Stimulated activated CD8-positive, alpha-beta memory T cell treated with anti-CD3 and anti-CD28 coated beads, Interleukin-7, amount 100 ng/mL, for 4 hours (primary cell): ENCODE data around the gene CDX1.

Experiments used
- DNase-seq, 2 donors: peaks; one replicate each; pipeline ENCODE4 v3.0.0-alpha.2; 2020; ENCODE audit warnings: low read depth in 2 of 2

CDX1 gene

DNA sequence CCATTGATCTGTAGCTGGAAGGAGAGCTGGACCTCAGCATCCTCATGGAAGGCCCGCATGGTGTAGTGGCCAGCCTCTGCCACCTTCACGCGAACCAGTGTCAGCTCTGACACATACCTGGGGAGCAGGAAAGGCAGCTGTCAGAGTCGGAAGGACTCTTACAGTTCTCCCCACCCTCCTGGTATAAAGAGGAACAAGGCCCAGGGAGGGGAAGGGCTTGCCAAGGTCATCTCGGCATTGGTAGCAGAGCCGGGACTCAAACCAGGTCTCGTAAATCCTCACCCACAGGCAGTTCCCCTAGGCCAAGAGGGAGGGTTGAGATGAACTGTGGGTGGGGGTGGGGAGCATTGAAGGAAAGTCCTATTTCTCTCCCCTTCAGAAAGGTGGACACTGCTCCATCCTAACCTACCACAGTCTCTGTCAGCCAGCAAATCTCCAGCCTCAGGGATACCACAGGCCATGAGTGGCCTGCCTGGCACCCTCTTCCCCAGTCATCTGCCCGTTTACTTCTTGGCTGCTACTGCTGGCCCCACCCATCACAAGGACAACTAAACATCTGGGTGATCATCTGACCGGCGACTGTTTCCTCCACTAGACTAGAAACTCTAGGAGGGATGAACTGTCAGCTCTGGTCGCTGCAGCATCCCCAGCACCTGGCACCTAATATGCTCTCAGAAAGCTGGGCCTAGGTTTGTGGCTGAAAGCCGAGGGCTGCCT lies 34.4 kb upstream of the CDX1 start:
- DNase-seq, result no peak

DNA sequence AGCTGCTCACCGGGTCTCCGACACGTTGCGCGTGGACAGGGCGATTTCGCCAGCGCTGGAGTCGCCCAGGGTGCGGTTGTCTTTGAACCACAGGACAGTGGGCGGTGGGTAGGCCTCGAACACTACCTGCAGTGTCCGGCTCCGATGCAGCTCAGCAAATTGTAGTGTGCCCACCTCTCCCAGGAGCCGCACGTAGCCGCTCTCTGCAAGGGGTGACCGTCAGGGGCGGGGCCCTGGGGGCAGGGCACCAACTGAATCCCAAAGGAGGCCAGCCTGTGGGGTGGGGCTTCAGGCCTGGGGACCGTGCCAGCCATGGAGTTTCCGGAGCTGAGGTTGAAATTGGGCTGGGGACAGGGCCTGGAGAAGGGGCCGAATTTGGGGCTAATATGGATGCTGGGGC lies 33.8 kb upstream of the CDX1 start:
- DNase-seq, result no peak

DNA sequence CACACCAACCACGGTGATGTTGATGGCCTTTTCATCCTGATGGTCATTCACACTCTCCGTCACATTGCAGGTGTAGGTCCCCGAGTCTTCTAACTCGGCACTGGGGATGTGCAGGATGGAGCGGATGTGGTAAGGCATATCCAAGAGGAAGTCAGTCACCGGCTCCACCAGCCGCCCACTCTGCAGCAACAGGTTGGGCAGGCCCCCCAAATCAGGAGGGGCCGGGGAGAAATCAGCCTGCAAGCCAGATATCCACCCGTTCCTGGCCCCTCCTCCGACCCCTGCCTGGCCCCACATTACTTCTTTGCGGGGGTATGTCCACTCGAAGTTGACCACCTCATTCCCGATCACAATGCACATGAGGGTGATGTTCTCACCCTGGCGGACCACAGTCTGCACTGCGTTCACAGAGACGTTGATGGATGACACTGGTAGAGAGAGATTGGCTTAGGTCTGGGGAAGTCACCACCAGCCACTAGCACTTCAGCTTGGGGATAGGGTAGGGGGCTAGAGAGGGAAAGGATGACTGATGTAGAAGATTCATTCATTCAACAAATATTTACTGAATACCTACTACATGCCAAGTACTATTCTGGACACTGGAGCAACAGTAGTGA lies 32.9 kb upstream of the CDX1 start:
- DNase-seq, result no peak

DNA sequence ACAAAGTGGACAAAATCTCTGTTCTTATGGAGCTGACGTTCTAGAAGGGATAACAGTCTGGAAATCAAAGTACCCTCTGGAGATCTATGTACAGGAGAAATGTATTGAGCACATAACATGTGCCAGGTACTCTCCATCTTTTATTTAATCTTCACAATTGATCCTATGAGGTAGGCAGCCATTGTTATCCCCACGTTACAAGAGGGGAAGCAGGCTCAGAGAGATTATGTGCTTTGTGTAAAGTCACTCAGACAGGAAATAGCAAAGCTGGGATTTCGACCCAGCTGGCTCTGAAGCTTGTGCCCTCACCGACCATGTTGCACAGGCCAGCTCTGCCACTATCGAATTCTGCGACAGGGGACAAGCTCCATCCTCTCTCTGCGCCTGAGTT lies 32.4 kb upstream of the CDX1 start:
- DNase-seq, result no peak

DNA sequence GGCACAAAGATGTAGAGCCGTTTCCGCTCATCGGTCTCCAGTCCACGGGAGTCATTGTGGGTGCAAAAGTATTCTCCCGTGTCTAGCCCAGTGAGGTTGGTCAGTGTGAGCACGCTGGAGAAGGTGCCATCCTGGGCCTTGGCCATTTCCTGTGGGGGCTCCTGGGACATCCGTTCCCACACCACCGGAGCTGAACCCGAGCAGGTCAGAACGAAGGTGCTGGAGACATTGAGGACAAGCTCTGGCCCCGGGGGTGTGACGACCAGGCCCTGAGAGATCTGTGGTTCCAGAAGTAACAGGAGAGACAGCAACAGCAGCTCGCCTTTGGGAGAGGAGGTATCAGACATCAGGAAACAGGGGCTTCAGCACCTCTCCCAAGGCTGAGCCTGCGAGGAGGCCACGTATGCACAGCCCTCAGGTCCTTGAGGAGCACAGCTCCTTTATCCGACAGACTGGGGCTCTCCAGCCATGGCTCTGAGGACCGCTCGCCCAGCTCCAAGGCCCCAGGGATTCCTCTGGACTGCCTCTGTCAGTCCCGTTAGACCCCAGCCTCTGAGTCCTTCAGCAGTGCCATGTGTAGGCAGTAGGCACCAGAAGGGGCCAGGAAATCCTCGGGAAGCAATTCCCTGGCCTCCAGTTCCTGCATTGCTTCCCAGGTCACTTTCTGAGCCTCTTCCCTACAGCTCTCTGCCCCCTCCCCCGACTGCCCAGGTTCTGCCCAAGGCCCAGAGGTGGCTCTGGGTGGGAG lies 30.8 kb upstream of the CDX1 start:
- no peak for DNase-seq

DNA sequence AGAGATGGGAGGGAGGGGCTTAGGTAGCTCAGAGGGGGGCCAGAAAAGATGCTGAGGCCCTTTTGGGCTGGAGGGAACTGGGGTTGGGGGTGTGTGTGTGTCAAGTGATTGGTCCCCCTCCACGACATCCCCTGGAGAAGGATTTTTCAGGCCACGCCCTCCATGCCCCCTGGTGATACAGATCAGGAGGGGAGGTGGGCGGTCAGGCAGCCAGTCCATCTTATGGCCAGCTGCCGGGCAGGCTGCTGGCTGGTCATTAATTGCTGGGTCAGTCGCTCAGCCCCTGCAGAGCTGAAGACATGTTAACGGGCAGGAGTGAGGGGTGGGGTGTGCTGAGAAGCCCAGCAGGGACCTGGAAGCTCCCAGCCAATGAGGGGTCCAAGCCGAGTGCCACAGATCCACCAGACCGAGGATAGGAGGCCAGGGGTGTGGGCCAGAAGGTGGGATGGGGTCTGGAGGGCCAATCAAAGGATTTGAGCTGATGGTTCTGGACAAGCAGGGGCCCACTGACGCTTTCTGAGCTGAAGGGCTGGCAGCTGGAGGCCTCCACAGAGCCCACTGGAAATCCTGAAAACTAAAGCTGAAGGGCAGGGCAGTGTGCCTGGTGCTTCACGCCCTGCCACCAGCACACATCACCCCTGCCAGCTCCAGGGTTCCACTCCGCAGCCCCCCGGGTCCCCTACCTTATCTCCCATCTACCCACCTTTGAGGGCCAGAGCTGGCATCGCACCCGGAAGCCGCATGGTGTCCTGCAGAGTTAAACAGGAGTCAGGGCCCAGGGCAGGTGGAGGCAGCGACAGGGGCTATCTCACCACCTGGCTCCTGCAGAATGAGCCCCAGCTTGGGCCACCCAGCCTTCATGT lies 30.0 kb upstream of the CDX1 start:
- no peak for DNase-seq

DNA sequence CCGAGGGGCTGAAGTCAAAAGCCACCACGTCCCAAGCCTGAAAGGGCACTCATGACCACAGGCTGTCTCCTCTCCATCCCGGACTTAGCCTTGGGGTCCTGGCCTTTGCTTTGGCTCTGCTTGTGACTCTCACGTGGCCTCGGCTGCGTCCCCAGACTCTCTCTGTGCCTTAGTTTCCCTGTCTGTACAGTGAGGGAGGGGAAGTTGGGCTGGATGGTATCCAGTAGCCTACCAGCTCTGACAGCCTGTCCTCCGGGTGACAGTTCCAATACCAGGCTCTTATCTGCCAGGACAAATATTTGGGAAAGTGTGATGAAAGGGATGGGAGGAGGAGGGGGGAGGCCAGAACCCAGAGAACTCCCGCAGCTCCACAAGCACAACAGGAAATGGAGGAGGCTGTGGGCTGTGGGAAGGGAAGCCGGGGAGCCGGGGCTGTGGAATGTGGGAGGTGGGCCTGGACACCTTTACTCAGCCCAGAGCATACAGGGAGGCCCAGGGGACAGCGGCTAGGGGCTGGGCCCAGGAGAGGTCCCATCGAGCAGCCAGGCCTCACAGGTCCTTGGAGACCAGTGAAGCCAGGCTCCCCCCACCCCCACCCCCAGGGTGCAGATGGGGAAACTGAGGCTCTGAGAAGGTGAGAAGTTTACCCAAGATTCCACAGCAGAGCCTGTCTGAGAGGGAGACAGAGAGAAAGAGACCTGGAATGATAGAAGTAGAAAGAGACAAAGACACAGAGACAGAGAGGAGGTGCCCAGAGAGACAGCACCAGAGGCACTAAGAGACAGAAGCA lies 29.2 kb upstream of the CDX1 start:
- no peak for DNase-seq

DNA sequence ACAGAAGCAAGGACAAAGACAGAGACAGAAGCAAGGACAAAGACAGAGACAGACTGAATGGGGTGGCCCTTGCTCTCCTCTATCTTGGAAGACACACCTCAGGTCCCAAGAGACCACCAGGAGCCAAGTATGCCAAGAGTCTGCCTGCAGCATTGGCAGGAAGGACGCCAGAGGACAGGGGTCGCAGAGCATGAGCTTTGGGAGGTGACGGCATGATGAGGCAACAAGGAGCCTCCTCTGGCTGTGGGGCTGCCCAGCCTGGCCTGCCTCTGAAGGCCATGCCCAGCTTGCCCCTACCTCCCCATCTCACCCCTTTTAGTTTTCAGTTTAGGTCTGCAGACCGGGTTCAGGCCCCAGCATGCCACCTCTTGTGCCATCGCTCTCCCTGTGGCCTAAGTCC lies 28.6 kb upstream of the CDX1 start:
- no peak for DNase-seq

DNA sequence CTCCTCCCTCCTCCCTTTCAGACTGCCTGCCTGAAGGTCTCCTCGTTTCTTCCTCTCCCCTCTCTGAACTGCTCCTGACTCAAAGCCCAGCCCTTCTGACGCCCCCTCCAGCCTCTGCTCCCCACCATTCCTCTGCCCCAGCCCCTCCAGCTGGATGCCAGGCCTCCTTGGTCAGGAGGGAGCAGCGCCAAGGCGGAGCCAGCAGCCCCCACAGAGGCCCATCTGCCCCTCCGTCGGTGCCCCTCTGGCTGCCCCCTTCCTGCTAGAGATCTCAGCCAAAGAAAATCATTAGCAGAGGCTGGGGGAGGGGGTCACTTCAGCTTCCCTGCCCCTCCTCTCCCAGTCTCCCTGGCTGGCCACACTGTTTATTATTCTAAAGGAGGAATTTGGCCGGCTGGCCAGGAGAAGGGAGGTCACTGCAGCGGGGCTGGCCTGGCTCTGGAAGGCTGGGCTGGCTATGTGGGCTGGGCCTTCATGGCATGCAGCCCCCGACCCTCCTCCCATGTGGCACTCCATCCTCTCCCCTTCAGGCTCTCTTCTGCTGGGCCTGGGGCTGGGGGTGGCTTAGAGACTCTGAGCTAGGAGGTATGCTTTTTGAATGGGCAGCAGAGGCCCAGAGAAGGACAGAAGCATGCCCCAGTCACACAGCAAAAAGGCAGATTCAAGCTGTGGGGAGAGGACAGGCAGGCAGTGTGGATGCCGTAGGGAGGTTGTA lies 27.9 kb upstream of the CDX1 start:
- no peak for DNase-seq

DNA sequence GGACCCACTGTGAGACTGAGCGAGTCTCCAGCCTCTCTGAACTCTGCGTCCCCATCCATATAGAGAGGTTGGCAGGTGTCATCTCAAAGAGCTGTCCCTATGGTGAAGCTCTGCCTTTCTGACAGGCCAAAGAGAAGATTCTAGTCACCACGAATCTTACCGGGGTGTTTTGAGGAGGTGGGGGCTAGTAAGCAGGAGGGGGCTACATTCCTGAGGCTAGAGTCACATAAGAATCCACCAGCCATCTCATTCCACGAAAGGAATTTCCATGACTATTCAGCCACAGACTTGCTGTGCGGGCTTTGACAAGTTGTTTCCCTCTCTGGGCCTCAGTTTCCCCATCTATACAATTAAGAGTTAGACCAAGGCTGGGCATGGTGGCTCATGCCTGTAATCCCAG lies 27.2 kb upstream of the CDX1 start:
- DNase-seq, result no peak

DNA sequence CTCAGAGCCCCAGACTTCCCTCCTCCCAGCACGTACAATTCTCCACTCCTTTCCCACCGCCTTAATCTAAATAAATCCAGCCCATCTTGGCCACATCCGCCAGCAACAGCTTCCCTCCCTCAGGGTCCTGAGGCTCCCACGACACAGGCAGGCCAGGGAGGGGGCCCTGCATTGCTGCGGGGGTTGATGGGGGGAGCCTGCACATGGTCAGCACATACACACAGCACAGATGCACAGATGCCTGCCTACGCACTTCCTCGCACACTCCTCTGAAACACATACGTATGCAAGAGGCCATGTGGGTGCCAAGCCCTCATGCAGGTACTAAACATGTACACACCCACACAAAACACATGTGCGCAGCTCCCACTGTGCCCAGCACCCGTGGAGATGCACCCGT lies 25.7 kb upstream of the CDX1 start:
- no peak for DNase-seq

DNA sequence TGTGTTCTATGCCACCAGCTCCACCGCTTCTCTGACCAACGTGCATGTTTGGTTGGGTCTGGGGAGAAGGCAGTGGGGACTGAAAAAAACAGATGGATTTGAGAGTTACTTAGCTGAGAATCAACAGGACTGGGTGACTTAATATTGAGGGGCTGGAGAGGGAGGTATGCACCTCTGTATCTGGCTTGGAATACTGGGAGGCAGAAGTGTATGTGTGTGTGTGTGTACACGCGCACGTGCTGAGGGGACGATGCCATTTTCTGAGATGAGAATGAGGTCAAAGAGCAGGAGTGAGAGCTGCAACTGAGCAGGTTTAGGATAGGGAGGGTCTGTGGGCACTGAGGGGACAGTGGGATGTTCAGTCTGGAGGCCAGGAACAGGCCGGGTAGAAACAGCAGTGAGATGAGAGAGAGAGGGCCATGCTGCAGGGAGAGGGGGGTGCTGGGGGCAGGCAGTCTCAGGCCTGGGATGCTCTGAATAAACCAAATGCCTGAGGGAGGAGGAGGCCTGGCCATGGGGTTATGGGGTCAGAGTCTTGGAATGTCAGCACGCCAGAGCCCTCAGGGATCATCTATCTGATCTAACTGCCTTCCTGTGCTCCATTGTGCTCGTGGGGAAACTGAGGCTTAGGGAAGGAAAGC lies 24.9 kb upstream of the CDX1 start:
- DNase-seq, result no peak

DNA sequence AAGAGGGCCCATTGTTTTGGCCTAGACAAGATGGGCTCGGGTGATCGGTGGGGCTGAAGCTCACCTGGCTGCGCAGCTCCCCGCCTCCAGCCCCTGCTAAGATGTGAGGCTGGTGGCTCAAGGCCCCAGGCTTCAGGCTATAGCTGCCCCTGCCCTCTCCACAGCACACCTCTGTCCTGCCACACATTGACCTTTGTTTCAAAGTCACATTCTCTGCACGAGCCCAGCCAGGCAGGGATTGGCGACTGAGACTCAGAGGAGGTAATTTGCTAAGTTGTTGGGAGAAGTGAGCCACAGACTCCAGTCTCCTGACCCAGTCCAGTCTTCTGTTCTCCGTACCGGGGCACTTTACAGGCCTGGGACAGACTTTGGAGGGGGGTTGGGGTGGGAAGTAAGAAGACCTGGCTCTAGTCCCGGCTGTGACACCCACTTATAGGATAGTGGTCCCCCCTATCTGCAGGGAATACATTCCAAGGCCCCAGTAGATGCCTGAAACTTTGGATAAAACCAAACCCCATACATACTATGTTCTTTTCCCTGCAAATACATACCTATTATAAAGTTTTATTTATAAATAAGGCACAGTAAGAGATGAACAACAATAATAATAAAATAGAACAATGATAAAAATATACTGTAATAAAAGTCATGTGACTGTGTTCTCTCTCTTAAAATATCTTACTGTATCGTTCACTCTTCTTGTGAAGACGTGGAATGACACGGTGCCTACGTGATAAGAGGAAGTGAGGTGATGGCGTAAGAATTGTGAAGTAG lies 24.2 kb upstream of the CDX1 start:
- no peak for DNase-seq

DNA sequence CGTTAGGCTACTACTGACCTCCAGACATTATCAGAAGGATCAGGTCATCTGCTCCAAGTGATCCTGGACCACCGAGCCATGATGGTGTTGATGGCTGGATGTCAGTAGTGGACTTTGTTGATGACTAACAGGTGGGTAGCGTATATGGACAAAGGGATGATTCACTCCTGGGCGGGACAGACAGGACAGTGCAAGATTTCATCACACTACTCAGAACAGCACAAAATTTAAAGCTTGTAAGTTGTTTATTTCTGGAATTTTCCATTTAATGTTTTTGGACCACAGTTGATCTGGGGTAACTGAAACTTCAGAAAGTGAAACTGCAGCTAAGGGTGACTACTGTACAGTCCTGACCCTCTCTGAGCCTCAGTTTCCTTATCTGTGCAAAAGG lies 23.6 kb upstream of the CDX1 start:
- DNase-seq, result no peak

DNA sequence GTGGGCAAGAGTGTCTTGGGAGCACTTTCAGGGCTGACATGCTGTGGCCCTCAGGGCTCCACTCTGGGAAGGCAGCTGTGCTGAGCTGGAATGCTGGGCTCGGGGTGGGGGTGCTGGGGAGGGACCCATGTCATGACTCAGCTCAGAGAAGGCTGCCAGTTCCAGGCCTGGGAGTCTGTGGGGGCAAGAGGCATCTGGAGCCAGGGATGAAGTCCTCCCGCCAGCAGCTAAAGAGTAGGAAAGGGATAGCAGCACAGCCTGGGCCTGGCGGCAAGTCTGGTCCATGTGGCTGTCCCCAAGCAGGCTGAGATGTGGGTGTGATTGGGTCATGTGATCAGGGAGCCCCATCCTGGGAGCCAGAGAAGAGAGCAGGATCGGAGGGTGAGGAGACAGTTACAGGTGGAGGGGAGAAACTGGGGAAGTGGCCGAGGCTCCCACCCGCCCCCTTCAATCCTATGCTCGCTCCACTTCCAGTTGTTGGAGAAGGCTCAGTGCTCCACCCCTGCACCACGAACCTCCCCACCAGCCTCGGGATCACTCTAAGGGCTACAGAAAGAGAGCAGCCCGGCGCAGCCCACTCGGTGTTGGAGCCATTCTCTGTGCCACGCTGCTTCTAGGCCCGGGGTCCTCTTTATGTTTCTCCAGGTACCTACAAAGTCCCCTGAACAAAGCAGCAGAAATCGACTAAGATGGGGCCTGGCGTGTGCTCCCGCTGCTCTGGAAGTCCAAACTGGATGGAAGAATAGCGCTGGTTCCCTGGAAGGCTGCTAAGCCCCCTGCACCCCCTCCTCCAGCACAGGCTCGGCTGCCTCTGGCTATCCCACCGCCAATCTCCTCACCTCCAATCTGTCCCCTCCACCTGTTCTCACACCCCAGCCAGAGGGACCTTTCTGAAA lies 23.0 kb upstream of the CDX1 start:
- no peak for DNase-seq

DNA sequence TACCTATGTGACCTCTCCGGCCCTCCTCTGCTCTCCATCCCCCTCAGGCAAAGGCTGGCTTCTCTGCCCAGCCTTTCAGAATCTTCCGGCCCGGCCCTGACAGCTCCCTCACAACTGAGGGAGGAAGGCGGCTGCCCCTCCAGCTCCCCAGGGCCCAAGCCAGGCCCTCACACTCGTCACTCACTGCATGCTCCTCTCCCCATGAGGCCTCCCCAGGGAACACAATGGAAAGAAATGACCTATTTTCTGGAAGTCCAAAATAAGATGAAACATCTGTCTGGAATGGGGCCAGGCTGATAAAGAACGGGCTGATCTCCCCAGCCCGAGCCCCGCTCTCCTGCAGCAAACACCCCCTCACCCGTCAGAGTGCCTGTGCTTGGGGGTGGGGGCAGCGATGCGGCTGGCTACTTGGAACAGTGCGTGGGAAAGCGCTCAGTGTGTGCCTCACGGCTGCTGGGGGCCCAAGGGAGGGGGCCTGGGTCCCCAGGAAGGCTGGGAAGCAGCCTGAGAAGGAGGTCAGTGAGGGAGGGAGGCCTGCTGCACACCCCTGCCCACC lies 22.3 kb upstream of the CDX1 start:
- DNase-seq, result no peak

DNA sequence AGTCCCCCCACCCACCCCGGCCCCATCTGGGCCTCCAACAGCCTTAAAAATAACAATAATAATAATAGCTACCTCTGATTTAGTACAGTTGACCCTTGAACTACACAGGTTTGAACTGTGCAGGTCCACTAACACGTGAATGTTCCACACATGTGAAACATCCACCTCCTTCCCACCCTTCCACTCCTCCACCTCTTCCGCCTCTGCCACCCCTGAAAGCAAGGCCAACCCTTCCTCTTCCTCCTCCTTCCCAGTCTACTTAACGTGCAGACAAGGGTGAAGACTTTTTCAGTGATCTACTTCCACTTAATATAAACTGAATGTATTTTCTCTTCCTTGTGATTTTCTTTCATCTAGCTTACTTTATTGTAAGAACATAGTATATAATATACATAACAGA lies 21.7 kb upstream of the CDX1 start:
- no peak for DNase-seq

DNA sequence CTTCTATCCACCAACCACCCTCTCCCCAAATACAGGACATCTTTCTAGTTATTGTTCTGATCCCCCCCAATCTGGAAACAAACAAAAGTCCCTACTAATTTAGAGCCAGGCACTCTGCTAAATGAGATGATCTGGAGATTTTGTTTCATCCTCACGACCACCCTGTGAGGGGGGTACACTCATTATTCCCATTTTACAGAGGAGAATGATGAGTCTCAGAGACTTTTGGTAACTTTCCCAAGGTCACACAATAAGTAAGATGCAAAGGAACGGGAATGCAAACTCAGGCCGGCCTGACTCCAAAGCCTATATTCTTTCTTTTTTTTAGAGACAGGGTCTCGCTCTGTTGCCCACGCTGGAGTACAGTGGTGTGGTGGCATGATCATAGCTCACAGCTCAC lies 20.3 kb upstream of the CDX1 start:
- DNase-seq, result no peak
